HepG2 (cell line): ENCODE measurements around the gene SLC17A6. TPM values are rescaled to one million over a fixed set of nuclear protein-coding genes. Genes with fewer than 3 reads are reported as not detected.

Experiments used
- ATAC-seq: fragments of 200-7000 bp; cut with Tn5 transposase; 3 replicates; pipeline ENCODE4 v1.9.1; 2020; ENCODE audit warnings: mild to moderate bottlenecking, moderate library complexity
- BruUV-seq: library from RNA; stranded (reverse); fragments of 400-500 nt; replicated peaks from 2 replicates; lab custom pipeline; 2021; lab: Mats Ljungman, UMichigan
- CTCF ChIA-PET: fragments of 300-600 bp; formaldehyde crosslinking; extraction: SDS; loops from one replicate; lab custom pipeline; 2021; ENCODE audit warnings: low total read pairs, inconsistent platforms, low intra/inter-chr PET ratio; lab: Yijun Ruan, JAX
- POLR2A ChIA-PET: fragments of 350-600 bp; sonication (Branson Sonifier 250); formaldehyde crosslinking; loops from one replicate; lab custom pipeline; 2020; ENCODE audit warnings: antibody characterized with exemption, inconsistent platforms; lab: Yijun Ruan, JAX
- DNase-seq: peaks from one replicate; pipeline ENCODE4 v3.0.0-alpha.2; 2015; ENCODE audit warnings: low spot score
- FAIRE-seq: peaks from 3 replicates; lab custom pipeline; 2011; peaks lifted over from hg19 to GRCh38; lab: Jason Lieb, UNC
- H2AFZ ChIP-seq: one replicate; pipeline ENCODE4 v1.6.1; 2011; ENCODE audit warnings: low read length, inconsistent platforms
- H3K27ac ChIP-seq: fragments of 300-600 bp; 3 replicates; pipeline ENCODE4 v1.8.0; 2011; ENCODE audit warnings: mixed run types, mild to moderate bottlenecking, mixed read lengths, low read length, inconsistent platforms; ENCODE audit not compliant: insufficient read depth; ENCODE audit errors: extremely low read length
- H3K27me3 ChIP-seq, 2 experiments: fragments of 200-600 bp in 1 of 2; 2 replicates in 1 of 2; 3 replicates in 1 of 2; pipeline versions ENCODE4 v1.6.0 to v1.8.0; 2011; ENCODE audit warnings: low read length in 2 of 2, mild to moderate bottlenecking in 2 of 2, moderate library complexity in 2 of 2, inconsistent platforms in 1 of 2; ENCODE audit not compliant: insufficient read depth in 2 of 2, control insufficient read depth in 1 of 2
- H3K36me3 ChIP-seq, 2 experiments: fragments of 200-600 bp in 1 of 2; replicated peaks in 1 of 2; 2 replicates in 1 of 2; 3 replicates in 1 of 2; pipeline versions ENCODE4 v1.5.1 to v1.8.0; 2011; ENCODE audit warnings: low read length in 2 of 2, inconsistent platforms in 1 of 2; ENCODE audit not compliant: insufficient read depth in 2 of 2, control insufficient read depth in 1 of 2
- H3K4me1 ChIP-seq: 2 replicates; pipeline ENCODE4 v1.5.1; 2012; ENCODE audit warnings: low read length, inconsistent platforms; ENCODE audit not compliant: insufficient read depth
- H3K4me2 ChIP-seq: 2 replicates; pipeline ENCODE4 v1.6.0; 2011; ENCODE audit warnings: low read depth, low read length, inconsistent platforms
- H3K4me3 ChIP-seq, 3 experiments: fragments of 200-600 bp in 1 of 3; sonication (generic), shearing (Covaris generic) in 1 of 3; replicated peaks in 1 of 3; 2 replicates each; pipeline ENCODE4 v1.5.1; 2011 to 2016; ENCODE audit warnings: low read length in 3 of 3, inconsistent platforms in 2 of 3, low read depth in 2 of 3, mild to moderate bottlenecking in 2 of 3, control low read depth in 1 of 3, mixed read lengths in 1 of 3; ENCODE audit not compliant: insufficient read depth in 1 of 3
- H3K79me2 ChIP-seq: one replicate; pipeline ENCODE4 v1.6.1; 2011; ENCODE audit warnings: low read length, inconsistent platforms; ENCODE audit not compliant: insufficient read depth
- H3K9ac ChIP-seq: 2 replicates; pipeline ENCODE4 v1.6.0; 2011; ENCODE audit warnings: mild to moderate bottlenecking, low read depth, low read length, inconsistent platforms; ENCODE audit not compliant: insufficient read depth
- H3K9me3 ChIP-seq: 2 replicates; pipeline ENCODE4 v1.5.1; 2012; ENCODE audit warnings: mild to moderate bottlenecking, low read length
- H4K20me1 ChIP-seq: 2 replicates; pipeline ENCODE4 v1.6.0; 2011; ENCODE audit warnings: inconsistent platforms, mild to moderate bottlenecking, low read length, moderate library complexity; ENCODE audit not compliant: insufficient read depth
- CC2D1A ChIP-seq: sonication (generic); formaldehyde crosslinking; IDR thresholded peaks from 2 replicates; pipeline ENCODE4 v1.8.1; 2023; ENCODE audit warnings: mild to moderate bottlenecking, missing genetic modification reagents
- FOSL1 ChIP-seq: sonication (generic); formaldehyde crosslinking; IDR thresholded peaks from 2 replicates; pipeline ENCODE4 v1.9.0; 2021; ENCODE audit warnings: missing genetic modification reagents, borderline replicate concordance
- GATAD2A ChIP-seq: IDR thresholded peaks from 2 replicates; pipeline ENCODE4 v1.6.1; 2016
- HBP1 ChIP-seq: IDR thresholded peaks from 2 replicates; pipeline ENCODE4 v1.6.1; 2016; ENCODE audit warnings: low read depth, control low read depth
- HOXD1 ChIP-seq: sonication (generic); formaldehyde crosslinking; IDR thresholded peaks from 2 replicates; pipeline ENCODE4 v1.5.0; 2020; ENCODE audit warnings: missing genetic modification reagents
- MAZ ChIP-seq, 2 experiments: sonication (generic) in 1 of 2; formaldehyde crosslinking in 1 of 2; IDR thresholded peaks; 2 replicates each; pipeline versions ENCODE4 v1.5.0 to v1.6.1; 2012 to 2020; ENCODE audit warnings: low read depth in 2 of 2, mild to moderate bottlenecking in 2 of 2, borderline replicate concordance in 1 of 2, improper control_type of control experiment in 1 of 2, low read length in 1 of 2, missing genetic modification reagents in 1 of 2, moderate library complexity in 1 of 2
- MLLT10 ChIP-seq: sonication (generic); formaldehyde crosslinking; IDR thresholded peaks from 2 replicates; pipeline ENCODE4 v1.4.0; 2020; ENCODE audit warnings: missing genetic modification reagents
- NBN ChIP-seq: fragments of 450-650 bp; conservative IDR thresholded peaks from 2 replicates; pipeline ENCODE4 v1.6.1; 2017
- NONO ChIP-seq, 2 experiments: fragments of 450-650 bp in 1 of 2; sonication (generic) in 1 of 2; formaldehyde crosslinking in 1 of 2; IDR thresholded peaks in 1 of 2; conservative IDR thresholded peaks in 1 of 2; 2 replicates each; pipeline versions ENCODE4 v1.6.1 to v1.8.0; 2017 to 2022; ENCODE audit warnings: mild to moderate bottlenecking in 1 of 2, missing genetic modification reagents in 1 of 2, moderate library complexity in 1 of 2
- PRPF4 ChIP-seq: fragments of 200-400 bp; formaldehyde crosslinking; IDR thresholded peaks from 2 replicates; pipeline ENCODE4 v1.6.1; 2016; ENCODE audit warnings: low read length, low read depth; ENCODE audit not compliant: poor library complexity, severe bottlenecking
- RXRA ChIP-seq: sonication (generic); formaldehyde crosslinking; IDR thresholded peaks from 2 replicates; pipeline ENCODE4 v1.5.1; 2020; ENCODE audit warnings: missing genetic modification reagents
- SALL1 ChIP-seq: sonication (generic); formaldehyde crosslinking; IDR thresholded peaks from 2 replicates; pipeline ENCODE4 v1.8.0; 2022; ENCODE audit warnings: mild to moderate bottlenecking, missing genetic modification reagents
- SRY ChIP-seq: sonication (generic); formaldehyde crosslinking; IDR thresholded peaks from 2 replicates; pipeline ENCODE4 v1.8.0; 2022; ENCODE audit warnings: mild to moderate bottlenecking, missing genetic modification reagents
- TAF15 ChIP-seq: fragments of 200-400 bp; formaldehyde crosslinking; IDR thresholded peaks from one replicate; pipeline ENCODE4 v1.6.1; 2018; ENCODE audit warnings: mild to moderate bottlenecking, low read depth, low read length; ENCODE audit not compliant: poor library complexity, severe bottlenecking
- TGIF2 ChIP-seq: IDR thresholded peaks from 2 replicates; pipeline ENCODE4 v1.6.1; 2016; ENCODE audit warnings: control low read depth, missing compliant biosample characterization
- ZBTB7A ChIP-seq: sonication (generic); formaldehyde crosslinking; IDR thresholded peaks from 2 replicates; pipeline ENCODE4 v1.8.0; 2022; ENCODE audit warnings: mild to moderate bottlenecking, missing genetic modification reagents
- ZFP82 ChIP-seq: sonication (generic); formaldehyde crosslinking; IDR thresholded peaks from 2 replicates; pipeline ENCODE4 v1.5.1; 2020; ENCODE audit warnings: mild to moderate bottlenecking, missing genetic modification reagents, borderline replicate concordance
- ZNF430 ChIP-seq: sonication (generic); formaldehyde crosslinking; IDR thresholded peaks from 2 replicates; pipeline ENCODE4 v1.9.0; 2021; ENCODE audit warnings: mild to moderate bottlenecking, missing genetic modification reagents
- ZNF788 ChIP-seq: sonication (generic); formaldehyde crosslinking; IDR thresholded peaks from 2 replicates; pipeline ENCODE4 v1.5.0; 2020; ENCODE audit warnings: mild to moderate bottlenecking, missing genetic modification reagents, borderline replicate concordance
- ZNF879 ChIP-seq: sonication (generic); formaldehyde crosslinking; IDR thresholded peaks from 2 replicates; pipeline ENCODE4 v1.8.1; 2023; ENCODE audit warnings: missing genetic modification reagents
- ZNF883 ChIP-seq: sonication (generic); formaldehyde crosslinking; IDR thresholded peaks from 2 replicates; pipeline ENCODE4 v1.5.1; 2020; ENCODE audit warnings: mild to moderate bottlenecking, missing genetic modification reagents; ENCODE audit errors: not compliant biosample characterization
- WGBS: methylation state at CpG from one replicate; pipeline ENCODE4 v1.1.6; 2017; ENCODE audit warnings: low lambda C conversion rate; 5-methylcytosine and 5-hydroxymethylcytosine counted together
- in situ Hi-C: cut with HindIII; loops from 2 replicates; pipeline ENCODE4 v1.10.0; 2017; ENCODE audit warnings: low pct_unique_long_range_greater_than_20kb; ENCODE audit not compliant: extremely low pct_ligation_motif_present
- intact Hi-C: fragments of 100-400 bp; cut with micrococcal nuclease; formaldehyde crosslinking; loops from one replicate; pipeline ENCODE4 v1.10.0; 2022; ENCODE audit not compliant: unreplicated experiment
- polyA plus RNA-seq, 8 experiments: library from polyadenylated mRNA; depleted of rRNA in 3 of 8; stranded (reverse) in 7 of 8; unstranded in 1 of 8; fragments of >200 nt; fragmentation: Illumina TruSeq in 4 of 8; extraction: Trizol in 4 of 8; gene quantifications; 2 replicates each; pipeline versions ENCODE4 v1.2.1 to v1.2.3, GENCODE V29; 2011 to 2016; ENCODE audit warnings: low read depth in 4 of 8, missing spikeins in 1 of 8, mixed read lengths in 1 of 8; ENCODE audit not compliant: insufficient read depth in 1 of 8
- total RNA-seq, 5 experiments: library from RNA; depleted of rRNA; stranded (reverse); fragments of >200 nt; fragmentation: Illumina TruSeq; extraction: Trizol; gene quantifications; 2 replicates each; pipeline ENCODE4 v1.2.3, GENCODE V29; 2016; ENCODE audit warnings: low read depth in 1 of 5

SLC17A6 gene
- total and polyA plus RNA-seq, 2 of the 13 experiments (the other 11 are each of a cell fraction or from before 2014, with no cell fraction given) = not detected

DNA sequence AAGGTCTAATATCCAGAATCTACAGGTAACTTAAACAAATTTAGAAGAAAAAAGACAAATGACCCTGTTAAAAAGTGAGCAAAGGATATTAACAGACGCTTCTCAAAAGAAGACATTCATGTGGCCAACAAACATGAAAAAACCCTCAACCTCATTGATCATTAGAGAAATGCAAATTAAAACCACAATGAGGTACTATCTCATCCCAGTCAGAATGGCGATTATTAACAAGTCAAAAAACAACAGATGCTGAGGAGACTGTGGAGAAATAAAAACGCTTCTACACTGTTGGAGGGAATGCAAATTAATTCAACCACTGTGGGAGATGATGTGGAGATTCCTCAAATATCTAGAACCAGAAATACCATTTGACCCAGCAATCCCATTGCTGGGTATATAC, 67.2 kb downstream of the SLC17A6 start:
- no peak overlapping the region for H3K4me2 ChIP-seq
- no peaks in the 10 kb centered on the region for H3K9me3 ChIP-seq
- WGBS = 2% methylated on average over 3 of the region's 3 CpGs
- POLR2A ChIA-PET = no interaction called here
- TF ChIP-seq PRPF4 (no peak), TGIF2 (no peak), ZNF430 (CRISPR knock-in tag) (no peak), RXRA (no peak), CC2D1A (CRISPR knock-in tag) (no peak), HBP1 (no peak), SRY (CRISPR knock-in tag) (no peak)
- ATAC-seq = no peak
- H4K20me1 ChIP-seq = no peaks in the 10 kb centered on the region
- intact Hi-C loops = no loop called here
- FAIRE-seq = no peak
- H3K79me2 ChIP-seq = no peaks in the 10 kb centered on the region
- DNase-seq = no peak
- H2AFZ ChIP-seq = no peak overlapping the region
- H3K27me3 ChIP-seq = no peaks in the 10 kb centered on the region
- CTCF ChIA-PET = no interaction called here
- in situ Hi-C loops = no loop called here
- no peak overlapping the region for H3K27ac ChIP-seq
- H3K4me3 ChIP-seq = no peak overlapping the region
- H3K4me1 ChIP-seq = no peaks in the 10 kb centered on the region
- H3K36me3 ChIP-seq = no peaks in the 10 kb centered on the region
- no TSS peak for BruUV-seq
- H3K9ac ChIP-seq = no peak overlapping the region

DNA sequence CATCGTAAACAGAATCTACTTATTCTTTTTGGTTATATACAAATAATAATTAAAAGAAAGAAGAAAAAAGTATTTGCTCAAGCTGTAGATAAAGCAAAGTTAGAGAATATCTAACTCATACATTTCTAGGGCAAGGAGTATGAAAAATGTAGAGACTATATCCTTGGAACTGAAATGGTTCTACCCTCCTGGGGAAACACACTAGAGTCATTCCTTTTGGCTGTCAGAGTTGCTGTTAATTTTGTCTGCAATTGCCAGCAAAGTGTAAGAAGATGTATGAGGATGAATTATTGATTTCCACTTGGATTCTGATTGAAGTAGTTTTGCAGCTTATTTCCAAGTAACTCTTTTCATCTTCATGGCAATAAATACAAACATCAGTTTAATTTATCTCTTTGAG, 69.1 kb downstream of the SLC17A6 start:
- FAIRE-seq = no peak
- intact Hi-C loops (no loop called here), in situ Hi-C loops (no loop called here)
- 0% methylated on average over 1 of the region's 1 CpG for WGBS
- H3K36me3 ChIP-seq = no peaks in the 10 kb centered on the region
- no peaks in the 10 kb centered on the region for H3K4me1 ChIP-seq
- H3K9me3 ChIP-seq = no peaks in the 10 kb centered on the region
- no TSS peak for BruUV-seq
- DNase-seq = no peak
- no peak overlapping the region for H3K4me3 ChIP-seq
- H3K79me2 ChIP-seq = no peaks in the 10 kb centered on the region
- no peak for ATAC-seq
- CTCF ChIA-PET = no interaction called here
- POLR2A ChIA-PET = no interaction called here
- no peak overlapping the region for H2AFZ ChIP-seq
- no peaks in the 10 kb centered on the region for H3K27me3 ChIP-seq
- H4K20me1 ChIP-seq = no peaks in the 10 kb centered on the region
- no peak overlapping the region for H3K4me2 ChIP-seq
- no peak overlapping the region for H3K9ac ChIP-seq
- no peak overlapping the region for H3K27ac ChIP-seq
- no peak for TF ChIP-seq NONO (IDR thresholded peaks at IDR 0.05)
- TF ChIP-seq NONO (CRISPR knock-in tag; conservative IDR thresholded peaks at IDR 0.05) = no peak
- no peak for TF ChIP-seq FOSL1 (CRISPR knock-in tag)
- TF ChIP-seq HOXD1 (CRISPR knock-in tag) = no peak
- TF ChIP-seq ZFP82 (CRISPR knock-in tag) = no peak
- TF ChIP-seq TAF15 = no peak
- TF ChIP-seq MAZ (IDR thresholded peaks at IDR 0.05; ENCODE audit: borderline replicate concordance, low read depth, low read length) = no peak
- TF ChIP-seq MAZ (CRISPR knock-in tag; IDR thresholded peaks at IDR 0.05; ENCODE audit: low read depth) = no peak
- TF ChIP-seq SALL1 (CRISPR knock-in tag) = no peak
- TF ChIP-seq NBN = no peak
- TF ChIP-seq ZNF788 (CRISPR knock-in tag) = no peak
- no peak for TF ChIP-seq ZNF883 (CRISPR knock-in tag)
- TF ChIP-seq GATAD2A (CRISPR knock-in tag) = no peak
- TF ChIP-seq ZBTB7A = no peak
- TF ChIP-seq MLLT10 = no peak
- no peak for TF ChIP-seq ZNF879 (CRISPR knock-in tag)
